IMR-90 (cell line): ENCODE results near the gene TSPAN14.

Source experiments
- CTCF ChIP-seq: conservative IDR thresholded peaks from 2 replicates; pipeline ENCODE4 v1.5.1; 2012; ENCODE audit warnings: mild to moderate bottlenecking, low read depth, low read length, improper control_type of control experiment
- USF2 ChIP-seq: fragments of 150-350 bp; IDR thresholded peaks from 2 replicates; pipeline ENCODE4 v1.6.1; 2017; ENCODE audit warnings: mild to moderate bottlenecking, antibody characterized with exemption, low read length, low read depth

- no peak for TF ChIP-seq USF2
- TF ChIP-seq CTCF: no peak
Measured at GRCh38 chr10:80458638-80459037, 4.5 kb downstream of the TSPAN14 start.
